Epithelial cell of proximal tubule (primary cell): ENCODE measurements around the gene KRTAP12-1. TPM values are rescaled to one million over a fixed set of nuclear protein-coding genes. Genes with fewer than 3 reads are reported as not detected.
"Not testable (repeated sequence)": the region's sequence is repeated elsewhere in the genome, so short reads cannot be mapped to it uniquely, and the experiment has no call there.

ENCODE experiments used
- DNase-seq: peaks from one replicate; pipeline ENCODE4 v3.0.0-alpha.2; 2011; ENCODE audit warnings: low read depth
- H3K4me3 ChIP-seq: 2 replicates; pipeline ENCODE4 v1.5.1; 2011; ENCODE audit warnings: low read depth, mild to moderate bottlenecking, low read length
- total RNA-seq: library from RNA; depleted of rRNA; stranded (reverse); fragments of >200 nt; gene quantifications from 2 replicates; pipeline ENCODE4 v1.2.3, GENCODE V29; 2015
- TF ChIP-seq, protein P1 (sequence below): conservative IDR thresholded peaks from 2 replicates; pipeline ENCODE4 v1.5.1; 2012; ENCODE audit warnings: low read depth, mild to moderate bottlenecking, low read length

Gene KRTAP12-1
- total RNA-seq, 1 donor from 2014 or later = not detected

DNA sequence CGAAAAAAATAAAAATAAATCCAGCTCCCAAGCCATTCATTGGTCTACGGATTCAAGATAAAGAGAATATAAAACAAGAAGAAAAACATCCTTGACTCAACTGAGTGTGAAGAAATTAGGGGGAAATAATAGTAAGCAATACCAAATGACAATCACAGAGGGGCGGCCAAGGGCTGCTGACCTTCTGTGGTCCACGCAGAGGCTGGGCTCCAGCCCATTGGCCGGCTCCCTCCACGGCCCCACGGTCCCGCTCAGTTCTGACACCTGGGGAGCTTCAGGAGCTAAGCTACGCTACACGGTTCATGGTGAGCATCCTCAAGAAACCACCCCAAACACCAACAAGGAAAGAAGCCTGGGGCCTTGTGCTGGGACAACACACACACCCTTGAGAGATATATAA lies 14.6 kb upstream of the KRTAP12-1 start:
- TF ChIP-seq, protein P1, sequence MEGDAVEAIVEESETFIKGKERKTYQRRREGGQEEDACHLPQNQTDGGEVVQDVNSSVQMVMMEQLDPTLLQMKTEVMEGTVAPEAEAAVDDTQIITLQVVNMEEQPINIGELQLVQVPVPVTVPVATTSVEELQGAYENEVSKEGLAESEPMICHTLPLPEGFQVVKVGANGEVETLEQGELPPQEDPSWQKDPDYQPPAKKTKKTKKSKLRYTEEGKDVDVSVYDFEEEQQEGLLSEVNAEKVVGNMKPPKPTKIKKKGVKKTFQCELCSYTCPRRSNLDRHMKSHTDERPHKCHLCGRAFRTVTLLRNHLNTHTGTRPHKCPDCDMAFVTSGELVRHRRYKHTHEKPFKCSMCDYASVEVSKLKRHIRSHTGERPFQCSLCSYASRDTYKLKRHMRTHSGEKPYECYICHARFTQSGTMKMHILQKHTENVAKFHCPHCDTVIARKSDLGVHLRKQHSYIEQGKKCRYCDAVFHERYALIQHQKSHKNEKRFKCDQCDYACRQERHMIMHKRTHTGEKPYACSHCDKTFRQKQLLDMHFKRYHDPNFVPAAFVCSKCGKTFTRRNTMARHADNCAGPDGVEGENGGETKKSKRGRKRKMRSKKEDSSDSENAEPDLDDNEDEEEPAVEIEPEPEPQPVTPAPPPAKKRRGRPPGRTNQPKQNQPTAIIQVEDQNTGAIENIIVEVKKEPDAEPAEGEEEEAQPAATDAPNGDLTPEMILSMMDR = no peak
- DNase-seq = no peak

DNA sequence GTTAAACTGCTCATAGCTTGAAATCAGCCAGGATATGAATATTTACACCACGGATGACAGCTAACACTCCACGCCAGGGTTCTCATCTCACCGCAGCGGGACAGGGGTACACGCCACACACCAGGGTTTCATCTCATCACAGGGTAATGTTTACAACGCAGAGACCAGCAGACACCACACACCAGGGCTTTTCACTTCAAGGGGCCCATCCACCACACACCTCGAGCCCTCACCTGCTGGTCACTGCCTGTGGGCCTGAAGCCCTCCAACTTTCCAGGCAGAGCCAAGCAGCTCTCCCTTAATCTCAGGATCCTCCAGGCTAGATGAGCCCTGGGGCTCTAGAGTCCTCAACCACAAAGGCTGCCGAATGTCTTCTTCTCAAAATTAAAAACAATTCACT lies 13.7 kb upstream of the KRTAP12-1 start:
- TF ChIP-seq, protein P1 = no peak
- no peak overlapping the region for H3K4me3 ChIP-seq
- DNase-seq = no peak

More for the DNA sequence above, 14.6 kb upstream of the KRTAP12-1 start:
- H3K4me3 ChIP-seq = no peak overlapping the region

DNA sequence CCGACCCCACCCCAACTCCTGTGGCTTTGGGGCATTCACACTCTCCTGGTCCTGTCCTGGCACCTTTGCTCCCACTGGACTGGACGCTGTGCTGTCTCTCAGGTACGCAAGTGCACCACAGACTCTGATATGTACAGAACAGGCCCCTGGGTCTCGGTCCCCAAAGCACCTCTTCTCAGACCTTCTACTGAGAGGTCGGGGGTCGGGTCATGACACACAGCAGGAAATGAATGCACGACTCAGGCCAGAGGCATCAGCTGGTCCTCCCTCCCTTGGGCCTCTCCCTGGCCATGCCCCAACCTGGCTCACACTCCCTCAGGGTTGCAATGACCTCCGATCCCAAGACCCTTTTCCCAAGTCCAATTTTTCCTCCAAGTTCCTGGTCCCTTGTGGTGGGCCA lies 13.2 kb upstream of the KRTAP12-1 start:
- TF ChIP-seq, protein P1 = no peak
- DNase-seq = no peak
- no peak overlapping the region for H3K4me3 ChIP-seq

DNA sequence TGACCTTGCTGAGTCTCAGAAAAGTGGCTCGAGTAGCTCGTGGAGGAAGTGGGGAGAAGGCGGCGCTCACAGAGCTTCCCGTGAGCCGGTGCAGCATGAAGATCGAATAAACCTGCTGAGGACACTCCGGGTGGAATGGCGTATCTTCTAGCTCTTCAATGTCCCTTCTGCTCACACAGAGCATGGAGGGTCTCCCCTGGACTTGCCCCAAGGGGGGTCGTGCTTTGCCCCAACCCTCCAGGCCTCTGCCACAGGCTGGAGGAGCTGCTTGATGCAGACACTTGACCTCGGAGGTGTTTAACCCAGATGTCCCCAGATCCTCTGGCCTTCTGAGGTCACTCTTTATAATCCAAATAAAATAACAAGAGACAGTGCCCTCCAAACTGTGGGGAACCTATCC lies 12.8 kb upstream of the KRTAP12-1 start:
- no peak for DNase-seq
- H3K4me3 ChIP-seq = no peak overlapping the region
- TF ChIP-seq, protein P1 = no peak

DNA sequence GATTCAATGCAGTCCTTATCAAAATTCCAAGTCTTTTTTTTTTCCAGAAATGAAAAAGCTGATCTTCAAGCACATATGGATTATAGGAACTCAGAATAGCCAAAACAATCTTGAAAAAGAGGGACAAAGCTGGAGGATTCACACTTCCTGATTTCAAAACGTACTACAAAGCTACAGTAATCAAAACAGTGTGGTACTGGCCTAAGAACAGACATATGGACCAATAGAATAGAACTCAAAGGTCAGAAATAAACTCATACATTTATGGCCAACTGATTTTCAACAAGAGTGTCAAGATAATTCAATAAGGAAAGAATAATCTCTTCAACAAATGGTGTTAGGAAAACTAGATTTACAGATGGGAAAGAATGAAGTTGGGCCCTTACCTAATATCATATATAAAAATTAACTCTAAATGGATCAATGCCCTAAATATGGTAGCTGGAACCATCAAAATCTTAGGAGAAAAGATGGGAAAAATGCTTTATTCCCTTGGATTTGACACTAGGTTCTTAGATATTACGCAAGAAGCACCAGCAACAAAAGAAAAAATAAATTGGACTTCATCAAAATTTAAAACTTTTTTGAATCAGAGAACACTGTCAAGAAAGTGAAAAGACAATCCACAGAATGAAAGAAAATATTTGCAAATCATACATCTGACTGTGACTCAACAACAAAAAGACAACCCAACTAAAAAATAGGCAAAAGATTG lies 11.0 kb upstream of the KRTAP12-1 start:
- no peak overlapping the region for H3K4me3 ChIP-seq
- TF ChIP-seq, protein P1 = no peak
- DNase-seq = no peak

DNA sequence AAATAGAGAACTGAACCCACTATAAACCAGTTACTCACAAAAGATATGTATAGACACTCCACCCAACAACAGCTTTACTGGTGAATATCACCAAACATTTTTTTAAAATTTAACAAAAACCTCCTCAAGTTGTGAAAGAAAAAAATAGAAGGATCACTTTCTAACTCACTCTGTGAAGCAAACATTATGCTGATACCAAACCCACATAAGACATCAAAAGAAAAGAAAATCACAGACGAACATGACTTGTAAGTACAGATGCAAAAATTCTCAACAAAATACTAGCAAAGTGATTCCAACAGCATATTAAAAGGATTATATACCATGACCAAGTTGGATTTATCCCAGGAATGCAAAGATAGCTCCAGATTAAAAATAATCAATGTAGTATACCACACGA lies 9.7 kb upstream of the KRTAP12-1 start:
- no peak overlapping the region for H3K4me3 ChIP-seq
- TF ChIP-seq, protein P1 = no peak

DNA sequence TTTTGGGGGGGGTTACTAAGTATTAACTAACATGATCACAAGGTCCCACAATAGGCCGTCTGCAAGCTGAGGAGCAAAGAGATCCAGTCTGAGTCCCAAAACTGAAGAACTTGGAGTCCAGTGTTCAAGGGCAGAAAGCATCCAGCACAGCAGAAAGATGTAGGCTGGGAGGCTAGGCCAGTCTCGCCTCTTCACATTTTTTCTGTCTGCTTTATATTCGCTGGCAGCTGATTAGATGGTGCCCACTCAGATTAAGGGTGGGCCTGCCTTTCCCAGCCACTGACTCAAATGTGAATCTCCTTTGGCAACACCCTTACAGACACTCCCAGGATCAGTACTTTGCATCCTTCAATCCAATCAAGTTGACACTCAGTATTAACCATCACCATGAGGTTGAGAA lies 7.8 kb upstream of the KRTAP12-1 start:
- not testable (repeated sequence) for DNase-seq, H3K4me3 ChIP-seq

More for the DNA sequence above, 9.7 kb upstream of the KRTAP12-1 start:
- DNase-seq = no peak
